ENCODE measurements around the gene UBALD2. TPM values are rescaled to one million over a fixed set of nuclear protein-coding genes. Genes with fewer than 3 reads are reported as not detected.

The UBALD2 gene
- total and polyA plus RNA-seq, 2 of the 8 experiments (the other 6 are each of a cell fraction or from before 2014, with no cell fraction given) = 17.8 to 22.6 TPM

GRCh38 chr17:76233588-76234353 is 31.4 kb upstream of the UBALD2 start:
- no peak overlapping the region for H3K4ac ChIP-seq (replicated peaks; ENCODE audit: insufficient read length, low read depth, low read length)
- H2AK5ac ChIP-seq (ENCODE audit: low read depth, low read length) = no peak overlapping the region
- no peaks in the 10 kb centered on the region for H3K4me1 ChIP-seq (replicated peaks in 1 of 4; ENCODE audit: control insufficient read depth in 3 of 4, insufficient read depth in 4 of 4, low read length in 3 of 4)
- 0 out of 4 replicates have a peak, but pooled peaks cover 0 to 2% of the 10 kb centered on the region in 2 experiments for H3K79me2 ChIP-seq (ENCODE audit: control insufficient read depth in 1 of 2, insufficient read depth in 2 of 2, low read length in 2 of 2)
- H3K56ac ChIP-seq (replicated peaks; ENCODE audit: insufficient read length, low read depth, low read length) = no peak overlapping the region
- no peak overlapping the region for H3K18ac ChIP-seq (ENCODE audit: extremely low read depth, low read length)
- H2BK20ac ChIP-seq (ENCODE audit: low read length) = no peak overlapping the region
- no peaks in the 10 kb centered on the region for H3K36me3 ChIP-seq (ENCODE audit: control insufficient read depth in 2 of 4, insufficient read depth in 4 of 4, low read length in 3 of 4)
- H3K23me2 ChIP-seq (ENCODE audit: low read depth, low read length) = no peaks in the 10 kb centered on the region
- no peaks in the 10 kb centered on the region for H3K79me1 ChIP-seq (ENCODE audit: low read depth, low read length)
- no peak overlapping the region for H4K91ac ChIP-seq (replicated peaks; ENCODE audit: insufficient read length, low read length)
- no peak overlapping the region for H3K4me2 ChIP-seq (ENCODE audit: insufficient read depth in 1 of 2, low read depth in 2 of 2, low read length in 2 of 2)
- WGBS, 2 experiments (ENCODE audit: extremely low coverage in 1 of 2, insufficient coverage in 1 of 2, insufficient read length in 1 of 2, insufficient replicate concordance in 2 of 2, low coverage in 1 of 2, low lambda C conversion rate in 2 of 2, missing lambda C conversion rate in 1 of 2) = 97% methylated on average over 6 of the region's 6 CpGs; no CpG with 5 or more reads in 1 of the 2 experiments
- H3K27me3 ChIP-seq (replicated peaks in 1 of 4; ENCODE audit: control insufficient read depth in 3 of 4, extremely low read depth in 1 of 4, insufficient read depth in 3 of 4, low read length in 3 of 4) = peaks cover under 1 to 9% (median 3%) of the 10 kb centered on the region in 4 experiments; a peak in 6 of 7 replicates
- ChIA-PET CTCF (ENCODE audit: partially characterized antibody) (interaction anchor here (0.7 to 1.7 kb wide), 5 partner anchors 18 to 223 kb away, joined by 3 to 6 read pairs (median 3); no protein-coding TSS in a partner anchor), POLR2A (ENCODE audit: partially characterized antibody) (interaction anchor here (0.9 kb wide), 1 partner anchor 10 kb away, joined by 3 read pairs; no protein-coding TSS in a partner anchor)
- H4K8ac ChIP-seq (ENCODE audit: extremely low read depth, insufficient read depth, low read length) = no peak overlapping the region
- no peak overlapping the region for H3K14ac ChIP-seq (ENCODE audit: insufficient read length)
- H2BK120ac ChIP-seq (replicated peaks; ENCODE audit: low read depth, low read length) = no peak overlapping the region
- H2AFZ ChIP-seq (ENCODE audit: low read length) = no peak overlapping the region
- H2BK5ac ChIP-seq (ENCODE audit: low read depth, low read length) = no peak overlapping the region
- DNase-seq (ENCODE audit: low read depth in 1 of 2, low spot score in 2 of 2) = peak in 1 of 2 experiments; percentile 1
- no peak overlapping the region for H3K27ac ChIP-seq (ENCODE audit: low read depth, low read length)
- H3K4me3 ChIP-seq (ENCODE audit: extremely low read depth in 1 of 4, insufficient read depth in 2 of 4, low read depth in 3 of 4, low read length in 4 of 4) = no peak overlapping the region
- H3K9ac ChIP-seq (replicated peaks in 1 of 4; ENCODE audit: extremely low read depth in 1 of 4, low read depth in 3 of 4, low read length in 3 of 4) = no peak overlapping the region
- no peak for FAIRE-seq
- no peak overlapping the region for H4K5ac ChIP-seq (ENCODE audit: insufficient read length, low read depth, low read length)
- no peak overlapping the region for H2BK15ac ChIP-seq (ENCODE audit: low read length)
- H3K23ac ChIP-seq (ENCODE audit: insufficient read length) = no peak overlapping the region
- no peak overlapping the region for H2BK12ac ChIP-seq (ENCODE audit: low read depth, low read length)
- no peaks in the 10 kb centered on the region for H4K20me1 ChIP-seq (replicated peaks in 1 of 2; ENCODE audit: control insufficient read depth in 1 of 2, insufficient read depth in 2 of 2, low read length in 2 of 2)
- TF ChIP-seq HDAC2 (IDR thresholded peaks at IDR 0.05; ENCODE audit: borderline replicate concordance in 1 of 2, low read depth in 2 of 2, low read length in 2 of 2) (no peak), JUND (IDR thresholded peaks at IDR 0.05; ENCODE audit: low read length) (0 out of 2 replicates have a peak, but pooled peaks have one; percentile 23)
- H3K9me3 ChIP-seq (ENCODE audit: insufficient read depth in 2 of 2, low read depth in 1 of 2, low read length in 1 of 2) = no peaks in the 10 kb centered on the region

All from H1 (cell line).